ENCODE results near the gene LINC00237. TPM values are rescaled to one million over a fixed set of nuclear protein-coding genes. Genes with fewer than 3 reads are reported as not detected.

The LINC00237 gene
- total RNA-seq, 4 donors from 2014 or later: 0.33 TPM; not detected in 3

GRCh38 chr20:21090721-21091120, 15.4 kb downstream of the LINC00237 start:
- H3K36me3 ChIP-seq: no peaks in the 10 kb centered on the region
- no peak for DNase-seq
- no peak overlapping the region for H3K4me3 ChIP-seq (replicated peaks in 1 of 3)
- H3K4me1 ChIP-seq: no peaks in the 10 kb centered on the region
- no peak overlapping the region for H3K27ac ChIP-seq
- WGBS, 2 donors: 82 to 83% methylated on average over 11 of the region's 11 CpGs
- H3K27me3 ChIP-seq: no peaks in the 10 kb centered on the region
- no peak for TF ChIP-seq POLR2A (IDR thresholded peaks at IDR 0.05)
- TF ChIP-seq CTCF (IDR thresholded peaks at IDR 0.05): no peak
- intact Hi-C loops (cut with DNase I): no loop called here
- H3K9me3 ChIP-seq: no peaks in the 10 kb centered on the region

- H3K36me3 ChIP-seq: no peaks in the 10 kb centered on the region
- intact Hi-C loops (cut with DNase I): no loop called here
- 59% methylated on average over 14 of the region's 14 CpGs for WGBS, 2 donors
- H3K27me3 ChIP-seq: no peaks in the 10 kb centered on the region
- H3K9me3 ChIP-seq: no peaks in the 10 kb centered on the region
- H3K27ac ChIP-seq: no peak overlapping the region
- H3K4me1 ChIP-seq: no peaks in the 10 kb centered on the region
- no peak overlapping the region for H3K4me3 ChIP-seq (replicated peaks in 1 of 3)
- no peak for TF ChIP-seq CTCF (IDR thresholded peaks at IDR 0.05)
- TF ChIP-seq POLR2A (IDR thresholded peaks at IDR 0.05): no peak
- DNase-seq: no peak
Measured at GRCh38 chr20:21090111-21090618, 16.0 kb downstream of the LINC00237 start.

GRCh38 chr20:21089391-21089790, 16.8 kb downstream of the LINC00237 start:
- DNase-seq: no peak
- WGBS, 2 donors: 60 to 68% methylated on average over 8 of the region's 8 CpGs
- Histone ChIP-seq H3K27me3 (no peaks in the 10 kb centered on the region), H3K4me1 (no peaks in the 10 kb centered on the region), H3K4me3 (replicated peaks in 1 of 3) (no peak overlapping the region), H3K9me3 (no peaks in the 10 kb centered on the region), H3K27ac (no peak overlapping the region), H3K36me3 (no peaks in the 10 kb centered on the region)
- TF ChIP-seq POLR2A (IDR thresholded peaks at IDR 0.05) (no peak), CTCF (IDR thresholded peaks at IDR 0.05) (no peak)
- intact Hi-C loops (cut with DNase I): no loop called here

- H3K9me3 ChIP-seq: no peaks in the 10 kb centered on the region
- TF ChIP-seq CTCF (IDR thresholded peaks at IDR 0.05): no peak
- no peak for TF ChIP-seq POLR2A (IDR thresholded peaks at IDR 0.05)
- intact Hi-C loops (cut with DNase I): no loop called here
- H3K4me1 ChIP-seq: no peaks in the 10 kb centered on the region
- no peaks in the 10 kb centered on the region for H3K27me3 ChIP-seq
- no peaks in the 10 kb centered on the region for H3K36me3 ChIP-seq
- H3K4me3 ChIP-seq (replicated peaks in 1 of 3): no peak overlapping the region
- no peak for DNase-seq
- WGBS, 2 donors: 84 to 85% methylated on average over 9 of the region's 9 CpGs
- H3K27ac ChIP-seq: no peak overlapping the region
Measured at GRCh38 chr20:21087862-21088540, 18.2 kb downstream of the LINC00237 start.

DNA sequence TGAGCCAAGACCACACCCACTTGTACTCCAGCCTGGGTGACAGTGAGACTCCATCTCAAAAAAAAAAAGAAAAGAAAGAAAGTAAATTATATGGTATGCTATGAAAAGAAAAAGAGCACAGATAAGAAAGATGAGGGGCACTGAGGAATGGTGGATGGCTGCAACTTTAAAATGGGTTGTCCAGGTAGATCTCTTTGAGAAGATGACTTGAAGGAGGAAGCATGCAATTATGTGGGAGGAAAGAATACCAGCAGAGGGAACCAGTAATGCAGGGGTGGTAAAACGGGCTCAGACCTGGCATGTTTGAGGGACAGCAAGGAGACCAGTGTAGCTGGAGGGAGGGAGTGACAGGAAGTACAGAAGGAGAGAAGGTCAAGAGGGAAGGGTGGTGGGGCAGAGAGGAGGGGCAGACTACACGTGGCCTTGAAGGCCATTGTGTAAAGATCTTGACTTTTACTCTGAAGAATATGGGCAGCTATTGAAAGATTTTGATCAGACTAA, 22.3 kb downstream of the LINC00237 start:
- H3K36me3 ChIP-seq: no peaks in the 10 kb centered on the region
- DNase-seq: no peak
- H3K4me1 ChIP-seq: no peaks in the 10 kb centered on the region
- WGBS, 2 donors: 35 to 48% methylated on average over 2 of the region's 2 CpGs
- H3K4me3 ChIP-seq (replicated peaks in 1 of 3): no peak overlapping the region
- TF ChIP-seq CTCF (IDR thresholded peaks at IDR 0.05) (no peak), POLR2A (IDR thresholded peaks at IDR 0.05) (no peak)
- no peaks in the 10 kb centered on the region for H3K27me3 ChIP-seq
- H3K27ac ChIP-seq: no peak overlapping the region
- intact Hi-C loops (cut with DNase I): no loop called here
- no peaks in the 10 kb centered on the region for H3K9me3 ChIP-seq

All from thyroid gland (tissue), 4 donors.